IPS-11a (cell line): ENCODE data around the gene HSP90AB1.
A peak's percentile ranks its signal among the peaks of the same experiment; 100 is the strongest.

Experiments used
- H3K4me3 ChIP-seq: one replicate; pipeline ENCODE4 v1.5.1; 2013; ENCODE audit warnings: low read depth, low read length, control low read depth

The HSP90AB1 gene

DNA sequence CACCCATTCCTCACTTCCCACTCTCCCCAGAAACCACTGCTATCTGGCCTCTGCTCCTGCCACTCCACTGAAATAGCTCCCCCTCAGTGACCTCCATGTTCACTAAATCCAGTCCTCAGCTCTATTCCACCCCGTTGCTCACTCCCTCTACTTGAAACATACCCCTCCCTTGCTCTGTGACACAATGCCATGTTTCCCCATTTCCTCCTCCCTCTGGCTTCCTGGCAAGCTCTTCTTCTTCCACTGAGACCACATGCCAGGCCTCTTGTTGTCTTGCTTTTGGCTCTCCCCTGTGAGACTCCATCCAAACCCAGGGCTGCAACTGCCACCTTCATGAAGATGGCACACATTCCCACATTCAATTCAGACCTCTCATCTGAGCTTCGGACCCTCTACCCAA is 37.2 kb downstream of the HSP90AB1 start:
- no peak overlapping the region for H3K4me3 ChIP-seq

DNA sequence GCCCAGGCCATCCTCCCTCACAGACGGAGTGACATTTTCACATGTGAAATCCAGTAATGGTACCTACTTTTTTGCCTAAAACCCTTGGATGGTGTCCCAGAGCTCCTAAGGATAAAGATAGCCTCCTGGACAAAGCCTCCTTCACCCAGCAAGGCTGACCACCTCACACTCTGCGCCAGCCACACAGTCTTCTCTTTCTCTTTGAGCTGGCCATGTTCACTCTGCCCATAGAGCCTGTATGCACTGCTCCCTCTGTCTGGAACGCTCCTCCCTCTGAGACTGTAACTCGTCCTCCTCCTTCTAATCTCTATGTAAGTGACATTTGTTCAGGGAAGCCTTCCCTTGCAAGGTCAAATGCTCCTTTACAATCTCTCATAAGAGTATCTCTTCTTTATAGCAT is 38.0 kb downstream of the HSP90AB1 start:
- no peak overlapping the region for H3K4me3 ChIP-seq

DNA sequence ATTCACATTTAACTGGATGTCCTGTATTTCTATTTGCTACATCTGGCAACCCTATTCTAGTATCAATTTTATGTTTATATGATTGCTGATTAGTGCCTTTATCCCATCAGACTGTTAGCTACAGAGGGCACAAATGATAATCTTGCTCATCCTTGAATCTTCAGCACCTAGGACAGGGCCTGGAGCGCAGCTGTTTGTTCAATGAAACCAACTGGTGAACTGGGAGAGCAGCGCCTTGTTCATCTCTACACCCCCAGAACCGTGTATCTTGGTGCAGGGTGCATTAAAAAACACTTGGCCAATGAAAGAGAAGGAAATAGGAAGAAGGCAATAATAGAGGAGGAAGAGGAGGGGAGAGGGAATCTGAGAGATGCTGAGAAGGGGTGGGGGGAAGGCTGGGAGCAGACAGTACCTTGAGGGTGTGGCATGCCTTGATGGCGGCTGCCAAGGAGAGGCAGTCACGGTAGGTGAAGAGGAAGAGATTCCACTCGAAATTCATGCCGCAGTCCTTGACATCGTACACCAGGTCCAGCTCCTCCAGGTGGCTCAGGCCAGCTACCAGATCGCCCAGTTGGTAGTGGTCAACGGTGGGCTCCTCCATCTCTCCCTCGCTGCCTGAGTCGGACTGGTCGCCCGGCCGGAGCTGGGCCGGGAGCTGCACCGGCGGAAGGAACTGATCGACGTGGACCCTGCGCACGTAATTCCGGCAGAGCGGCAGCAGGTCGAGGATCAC is 38.8 kb downstream of the HSP90AB1 start:
- no peak overlapping the region for H3K4me3 ChIP-seq

DNA sequence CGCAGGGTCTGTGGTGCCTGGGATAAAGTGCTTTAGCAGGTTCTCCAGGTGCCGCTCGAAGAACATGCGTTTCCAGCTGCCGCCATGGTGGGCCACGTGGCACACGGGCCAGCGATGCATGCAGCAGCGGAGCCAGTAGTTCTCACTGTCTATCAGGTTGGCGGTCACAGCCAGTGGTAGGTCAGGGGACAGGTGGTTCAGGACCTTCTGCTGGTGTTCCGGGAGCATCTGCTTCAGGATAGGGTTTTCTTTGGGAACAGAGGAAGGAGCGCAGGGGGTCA is 39.3 kb downstream of the HSP90AB1 start:
- no peak overlapping the region for H3K4me3 ChIP-seq

DNA sequence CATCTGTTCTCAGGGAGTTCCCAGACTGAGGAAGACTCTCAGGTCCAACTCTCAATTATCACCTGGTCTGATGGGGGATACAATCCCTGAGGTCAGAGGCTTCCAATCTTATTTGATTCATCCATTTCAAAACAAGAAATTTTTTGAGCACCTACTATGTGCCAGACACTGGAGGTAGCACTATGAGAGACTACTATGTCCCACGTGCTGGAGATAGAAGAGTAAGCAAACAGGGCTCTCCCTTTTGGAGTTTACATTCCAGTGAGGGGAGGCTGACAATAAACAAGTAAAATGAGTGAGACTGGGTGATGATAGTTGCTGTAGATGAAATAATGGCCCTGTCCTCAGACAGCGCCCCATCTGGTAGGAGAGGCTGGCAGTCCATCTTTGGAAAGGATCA is 39.8 kb downstream of the HSP90AB1 start:
- no peak overlapping the region for H3K4me3 ChIP-seq

DNA sequence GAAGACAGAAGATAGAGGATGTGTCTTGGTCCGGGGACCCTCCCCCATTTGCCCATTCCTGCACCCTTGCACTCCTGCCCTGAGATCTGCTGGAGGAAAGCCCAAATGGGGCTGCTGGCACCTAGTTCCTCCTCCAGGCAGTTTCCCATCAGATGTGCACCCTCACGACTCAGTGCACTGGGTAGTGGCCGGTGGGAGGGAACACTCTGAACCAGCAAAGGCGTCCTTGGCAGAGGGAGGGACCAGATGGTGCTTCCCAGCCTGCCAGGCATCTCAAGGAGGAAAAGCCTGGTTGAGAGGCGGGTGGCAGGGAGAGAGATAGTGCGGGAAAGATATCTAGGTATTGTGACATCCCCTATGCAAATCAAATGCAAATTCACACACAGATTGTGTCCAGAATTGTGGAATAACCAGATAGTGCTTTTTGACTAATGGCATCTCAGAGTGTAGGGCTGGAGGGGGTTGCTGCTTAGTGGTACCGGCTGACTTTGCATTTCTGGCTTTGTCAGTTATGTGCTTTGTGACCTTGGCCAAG is 42.9 kb downstream of the HSP90AB1 start:
- H3K4me3 ChIP-seq = no peak overlapping the region

DNA sequence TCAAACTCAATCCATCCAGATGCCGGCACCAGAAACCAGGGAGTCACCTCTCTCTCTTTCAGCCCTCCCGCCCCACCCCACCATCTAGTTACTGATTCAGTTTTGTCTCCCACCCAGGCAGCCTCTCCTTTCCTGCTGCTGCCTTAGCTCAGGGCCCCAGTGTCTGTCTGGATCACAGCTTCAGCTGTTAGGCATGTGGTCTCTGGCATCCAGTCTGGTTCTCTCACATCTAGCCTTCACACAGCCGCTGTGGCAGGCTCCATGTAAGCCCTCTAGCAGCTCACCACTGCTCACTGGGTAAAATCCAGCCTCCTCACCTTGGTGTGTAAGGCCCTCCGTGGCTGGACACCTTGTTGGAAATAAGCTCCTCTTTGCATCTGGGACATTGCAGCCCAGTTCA is 44.9 kb downstream of the HSP90AB1 start:
- H3K4me3 ChIP-seq = no peak overlapping the region

DNA sequence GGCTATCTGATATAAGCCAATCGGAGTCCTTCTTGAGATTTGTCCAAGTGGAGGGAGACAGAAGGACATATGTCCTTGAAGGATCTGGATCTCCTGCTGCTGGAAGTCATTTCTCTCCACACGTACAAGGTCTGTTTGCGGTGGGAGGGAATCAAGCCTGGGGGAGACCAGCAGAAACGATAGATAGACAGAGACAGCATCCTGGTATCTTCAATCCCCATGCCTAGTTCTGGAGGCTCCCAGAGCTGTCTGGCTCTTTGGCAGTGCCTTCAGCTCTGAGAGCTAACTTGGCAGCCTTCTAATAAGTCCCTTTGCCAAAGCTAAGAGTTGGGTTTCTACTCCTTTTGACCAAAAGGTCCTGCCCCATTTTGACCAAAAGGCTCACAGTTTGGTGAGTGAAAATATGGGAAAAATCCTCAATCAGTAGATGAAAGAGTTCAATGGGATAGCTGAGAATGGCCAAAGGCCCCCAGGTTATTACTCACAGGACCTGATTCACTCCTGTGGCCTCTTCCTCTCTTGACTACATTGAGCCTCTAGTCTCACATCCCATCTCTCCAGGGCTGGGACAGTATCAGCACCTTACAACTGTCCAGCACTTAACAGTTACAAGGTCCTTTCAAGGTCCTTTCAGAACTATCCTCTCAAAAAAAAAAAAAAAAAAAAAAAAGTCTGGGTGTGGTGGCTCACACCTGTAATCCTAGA is 45.9 kb downstream of the HSP90AB1 start:
- no peak overlapping the region for H3K4me3 ChIP-seq

DNA sequence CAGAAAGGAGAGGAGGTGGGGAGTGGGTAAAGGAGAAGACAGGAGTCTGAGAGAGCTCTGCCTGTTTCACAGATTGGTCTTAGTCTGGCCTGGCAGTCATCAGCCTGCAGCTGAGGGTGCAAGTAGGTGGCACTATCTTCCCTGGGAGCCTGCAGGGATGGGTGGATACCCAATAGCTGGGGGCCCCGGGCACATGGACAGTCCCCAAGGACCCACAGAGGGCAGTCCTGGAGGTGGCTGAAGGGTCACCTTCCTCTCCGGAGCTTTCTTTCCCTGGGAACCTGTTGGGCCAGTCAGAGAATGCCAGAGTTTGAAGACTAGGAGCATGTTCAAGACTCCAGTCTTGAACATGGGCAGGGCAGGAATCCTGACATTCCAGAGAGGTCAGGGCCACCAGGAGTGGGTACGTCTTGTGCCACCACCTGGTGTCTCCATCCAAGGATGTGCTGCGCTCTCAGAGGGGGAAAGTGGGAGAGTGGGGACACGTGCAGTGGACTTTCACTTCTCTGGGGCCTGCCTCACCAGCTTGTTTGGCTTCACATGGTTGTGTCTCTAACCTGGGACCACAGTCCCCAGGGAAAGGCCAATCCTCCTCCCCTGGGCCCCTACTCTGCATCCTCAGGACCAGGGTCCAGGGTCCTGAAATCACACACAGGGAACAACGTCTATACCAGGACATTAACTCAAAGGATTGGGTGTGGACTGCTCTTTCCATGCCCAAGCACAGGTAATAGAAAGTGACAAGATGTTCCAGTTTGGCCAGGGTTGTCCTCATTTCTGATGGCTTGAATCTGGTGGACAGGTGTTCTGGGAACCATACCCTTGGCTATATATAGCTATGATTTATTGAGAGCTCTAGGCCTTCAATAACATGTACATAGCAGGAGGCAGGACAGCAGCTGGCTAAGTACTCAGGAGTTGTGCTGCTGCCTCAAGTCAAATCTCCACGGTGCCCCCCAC is 48.2 kb downstream of the HSP90AB1 start:
- no peak overlapping the region for H3K4me3 ChIP-seq

DNA sequence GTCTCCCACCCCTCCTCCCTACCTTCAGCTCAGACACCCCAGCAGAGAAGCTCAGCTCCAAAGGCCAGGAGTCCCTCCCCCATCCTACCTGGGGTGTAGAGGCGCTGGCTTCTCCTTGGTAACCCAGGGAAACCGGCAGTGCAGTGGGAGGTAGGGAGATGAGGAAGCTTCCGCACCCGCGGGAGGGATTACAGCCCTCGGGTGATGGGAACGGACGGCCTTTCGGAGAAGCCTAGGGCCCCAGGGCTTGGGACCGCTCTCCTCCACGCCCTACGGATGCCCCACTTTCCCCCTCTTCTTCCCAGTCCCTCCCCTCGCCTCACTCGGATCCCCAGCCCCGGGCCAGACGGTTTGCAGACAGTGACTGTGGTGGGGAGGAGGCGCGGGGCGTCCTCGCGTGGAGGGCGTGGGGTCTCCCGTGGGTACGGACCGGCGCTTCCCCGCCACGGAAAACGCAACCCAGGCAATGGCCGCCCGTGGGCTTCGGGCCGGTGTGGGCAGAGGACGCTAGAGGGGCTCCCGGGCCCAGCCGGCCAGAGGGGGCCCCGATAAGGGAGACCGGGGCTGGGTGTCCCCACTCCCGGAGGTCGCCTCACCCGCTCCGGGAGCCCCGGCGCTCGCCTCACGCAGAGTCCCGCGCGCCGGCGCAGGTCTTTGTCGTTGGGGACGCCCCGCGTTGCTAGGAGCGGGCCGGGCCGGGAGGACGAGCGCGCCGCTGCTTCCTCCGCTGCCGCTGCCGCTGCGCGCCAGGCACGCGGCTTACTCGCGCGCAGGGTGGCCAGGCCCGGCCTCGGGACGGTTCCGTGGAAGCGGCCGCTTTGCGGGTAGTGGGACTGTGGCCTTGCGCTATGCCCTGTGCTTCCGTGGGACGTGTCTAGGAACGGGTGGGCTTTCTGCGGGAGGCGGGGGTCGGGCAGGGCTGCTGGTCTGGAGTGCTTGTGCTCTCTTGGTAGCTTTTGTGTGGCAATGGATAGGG is 50.5 kb downstream of the HSP90AB1 start:
- H3K4me3 ChIP-seq = peak overlapping the region; percentile 67

DNA sequence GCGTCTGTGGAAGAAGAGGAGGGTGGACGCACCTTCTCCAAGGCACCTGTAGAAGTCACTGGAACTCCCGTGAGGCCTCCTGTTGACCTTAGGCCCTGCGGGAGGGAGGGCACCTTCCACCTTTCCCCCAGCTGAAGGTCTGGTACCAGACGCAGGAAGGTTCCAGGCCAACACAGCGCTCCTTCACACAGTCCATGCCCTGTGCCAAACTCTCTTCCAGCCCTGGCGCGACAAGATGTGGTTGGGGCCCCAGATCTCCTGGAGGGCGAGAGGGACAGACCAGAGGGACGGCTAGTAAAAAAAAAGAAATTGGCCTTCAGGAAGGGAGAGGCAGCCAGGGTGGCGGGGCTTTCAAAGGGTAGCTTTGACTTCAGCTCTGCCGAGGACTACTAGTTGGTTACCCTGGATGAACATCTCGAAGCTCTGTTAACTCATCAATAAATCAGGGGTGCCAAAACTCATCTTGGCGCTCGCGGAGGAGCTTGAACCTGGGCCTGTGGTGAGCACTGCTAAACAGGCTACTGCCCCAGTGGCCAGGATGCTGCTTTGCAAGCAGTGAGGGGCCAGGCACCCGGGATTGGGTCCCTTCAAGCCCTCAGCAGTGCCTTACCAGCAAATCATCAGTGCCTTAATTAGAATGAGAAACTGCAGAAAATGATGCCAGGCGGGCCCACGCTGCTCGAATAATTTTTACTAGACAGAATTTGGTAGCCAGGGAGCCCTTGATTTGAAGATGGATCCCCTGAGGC is 51.3 kb downstream of the HSP90AB1 start:
- peak overlapping the region; percentile 67 for H3K4me3 ChIP-seq

DNA sequence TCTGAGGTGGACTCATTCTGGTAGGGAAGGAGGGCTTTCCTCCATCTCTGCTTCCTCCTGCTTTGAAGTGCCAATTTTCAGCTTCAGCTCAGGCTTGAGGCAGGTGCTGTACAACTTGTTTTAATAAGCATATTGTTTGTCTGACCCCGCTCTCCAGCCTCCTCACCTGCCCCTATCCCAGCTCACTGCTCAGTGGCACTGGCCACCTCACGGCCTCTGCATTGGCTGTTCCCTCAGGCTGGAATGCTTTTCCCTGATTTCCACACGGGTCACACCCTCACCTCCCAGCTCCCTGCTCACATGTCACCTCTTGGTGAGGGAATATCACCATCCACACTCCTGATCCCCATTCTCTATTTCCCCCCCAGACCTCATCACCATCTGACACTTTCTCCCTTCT is 52.0 kb downstream of the HSP90AB1 start:
- no peak overlapping the region for H3K4me3 ChIP-seq

DNA sequence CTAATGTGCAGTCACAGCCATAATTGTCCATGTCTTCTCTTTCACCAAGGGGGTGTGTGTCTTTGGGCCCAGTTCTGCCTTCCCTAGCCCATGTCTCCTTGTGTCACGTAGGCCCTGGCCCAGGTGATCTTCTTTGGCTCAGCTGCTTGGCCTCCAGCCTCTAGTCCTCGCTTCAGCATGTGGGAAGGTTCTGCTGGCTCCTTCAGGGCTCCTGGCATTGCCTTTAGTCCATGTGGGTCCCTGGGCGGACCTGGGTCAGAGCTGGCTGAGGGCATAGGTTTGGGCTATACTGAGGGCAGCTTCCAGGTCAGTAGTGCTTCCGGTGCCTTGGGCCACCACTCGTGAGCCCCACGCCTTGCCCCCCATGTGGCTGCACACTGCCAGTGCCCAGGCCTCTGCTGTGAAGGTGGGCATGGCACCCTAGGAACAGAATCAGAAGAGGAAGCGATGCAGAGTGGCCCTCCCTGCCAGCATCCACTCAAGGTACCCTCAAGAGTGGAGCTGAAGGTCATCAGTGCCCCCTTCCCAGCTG is 53.5 kb downstream of the HSP90AB1 start:
- H3K4me3 ChIP-seq = no peak overlapping the region

DNA sequence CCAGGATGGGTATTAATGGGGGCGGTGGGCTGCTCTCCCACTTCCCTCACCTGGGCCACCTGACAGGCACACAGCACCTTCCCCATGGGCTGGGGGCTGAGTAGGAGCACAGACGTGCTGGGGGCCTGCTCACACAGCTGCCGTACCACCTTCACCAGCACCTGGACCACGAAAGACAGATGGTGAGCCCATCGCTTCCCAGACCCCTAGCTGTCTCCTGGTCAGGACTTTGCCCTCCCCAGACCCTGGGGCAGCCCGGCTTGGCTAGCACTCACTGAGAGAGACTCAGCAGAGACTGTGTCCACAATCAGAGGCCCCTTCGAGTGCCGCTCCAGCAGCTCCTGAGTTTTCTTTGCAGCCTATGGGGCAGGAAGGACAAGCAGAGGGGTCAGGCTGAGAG is 54.2 kb downstream of the HSP90AB1 start:
- no peak overlapping the region for H3K4me3 ChIP-seq

DNA sequence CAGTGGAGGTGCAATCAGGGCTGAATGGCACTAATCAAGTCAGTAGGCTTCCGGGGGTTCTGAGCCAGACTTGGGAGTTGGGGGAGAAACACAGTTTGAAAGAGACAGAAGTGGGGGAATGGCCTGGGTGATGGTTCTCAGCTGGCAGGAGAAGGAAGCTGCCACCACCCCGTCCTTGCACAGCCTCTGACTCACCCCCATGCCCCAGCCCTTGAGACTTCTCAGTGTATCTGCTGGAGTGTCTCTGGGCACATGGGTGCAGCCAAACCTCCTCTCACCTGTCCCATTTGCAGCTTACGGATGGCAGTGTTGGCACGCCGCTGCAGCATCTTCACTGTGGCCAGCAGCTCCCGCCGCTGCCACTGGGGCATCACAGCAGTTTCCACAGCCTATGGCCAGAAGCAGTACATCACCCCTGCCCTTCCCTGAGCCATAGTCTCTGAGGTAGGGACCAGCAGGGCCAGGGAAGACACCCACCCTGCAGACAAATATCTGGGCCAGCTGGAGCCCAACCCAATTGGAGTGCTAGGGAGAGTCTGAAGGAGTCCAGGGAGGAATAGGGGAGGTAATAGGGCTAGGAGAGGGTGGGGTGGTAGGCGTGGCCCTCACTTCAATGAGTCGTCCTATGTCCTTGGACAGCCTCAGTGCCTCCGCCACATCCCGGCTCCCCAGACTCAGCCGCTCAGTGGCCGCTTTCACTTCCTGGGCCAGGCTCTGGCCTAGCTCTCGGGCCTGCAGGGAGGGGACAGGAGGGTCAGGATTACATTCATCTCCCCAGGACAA is 55.1 kb downstream of the HSP90AB1 start:
- H3K4me3 ChIP-seq = no peak overlapping the region

DNA sequence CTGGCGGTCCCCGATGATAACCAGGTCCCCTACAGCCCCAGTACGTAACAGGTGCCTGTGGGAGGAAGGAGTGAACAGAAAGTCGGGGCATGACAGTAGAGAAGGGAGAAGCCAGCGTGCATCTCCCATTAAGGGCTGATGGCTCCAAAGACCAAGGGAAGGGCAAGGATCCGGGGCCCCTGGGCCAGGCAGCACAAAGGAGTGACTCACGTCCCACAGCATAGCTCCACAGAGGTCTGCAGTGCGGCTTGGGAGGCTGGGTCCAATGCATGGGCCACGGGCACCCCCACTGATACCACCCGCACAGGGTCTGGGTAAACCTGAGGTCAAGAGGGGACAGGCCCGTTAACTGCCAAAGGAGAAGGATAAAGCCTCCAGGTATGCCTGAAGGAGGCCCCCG is 56.0 kb downstream of the HSP90AB1 start:
- no peak overlapping the region for H3K4me3 ChIP-seq
